ENCODE measurements around the gene RAB20.

- TF ChIP-seq CTCF (IDR thresholded peaks at IDR 0.05; ENCODE audit: poor library complexity) = no peak
- no peak for TF ChIP-seq EZH2phosphoT487 (IDR thresholded peaks at IDR 0.05; ENCODE audit: low read depth, severe bottlenecking, unreplicated experiment)
Observed at GRCh38 chr13:110497003-110497402, 64.5 kb downstream of the RAB20 start.

All from hepatocyte (in vitro differentiated cells).